GM12801 (cell line): ENCODE results near the gene SKAP1.

Experiments
- TF ChIP-seq, protein P1 (sequence below): IDR thresholded peaks from one replicate; pipeline ENCODE4 v1.5.1; 2011; ENCODE audit warnings: control low read depth; ENCODE audit not compliant: insufficient read length; ENCODE audit errors: extremely low read depth

The SKAP1 gene

DNA sequence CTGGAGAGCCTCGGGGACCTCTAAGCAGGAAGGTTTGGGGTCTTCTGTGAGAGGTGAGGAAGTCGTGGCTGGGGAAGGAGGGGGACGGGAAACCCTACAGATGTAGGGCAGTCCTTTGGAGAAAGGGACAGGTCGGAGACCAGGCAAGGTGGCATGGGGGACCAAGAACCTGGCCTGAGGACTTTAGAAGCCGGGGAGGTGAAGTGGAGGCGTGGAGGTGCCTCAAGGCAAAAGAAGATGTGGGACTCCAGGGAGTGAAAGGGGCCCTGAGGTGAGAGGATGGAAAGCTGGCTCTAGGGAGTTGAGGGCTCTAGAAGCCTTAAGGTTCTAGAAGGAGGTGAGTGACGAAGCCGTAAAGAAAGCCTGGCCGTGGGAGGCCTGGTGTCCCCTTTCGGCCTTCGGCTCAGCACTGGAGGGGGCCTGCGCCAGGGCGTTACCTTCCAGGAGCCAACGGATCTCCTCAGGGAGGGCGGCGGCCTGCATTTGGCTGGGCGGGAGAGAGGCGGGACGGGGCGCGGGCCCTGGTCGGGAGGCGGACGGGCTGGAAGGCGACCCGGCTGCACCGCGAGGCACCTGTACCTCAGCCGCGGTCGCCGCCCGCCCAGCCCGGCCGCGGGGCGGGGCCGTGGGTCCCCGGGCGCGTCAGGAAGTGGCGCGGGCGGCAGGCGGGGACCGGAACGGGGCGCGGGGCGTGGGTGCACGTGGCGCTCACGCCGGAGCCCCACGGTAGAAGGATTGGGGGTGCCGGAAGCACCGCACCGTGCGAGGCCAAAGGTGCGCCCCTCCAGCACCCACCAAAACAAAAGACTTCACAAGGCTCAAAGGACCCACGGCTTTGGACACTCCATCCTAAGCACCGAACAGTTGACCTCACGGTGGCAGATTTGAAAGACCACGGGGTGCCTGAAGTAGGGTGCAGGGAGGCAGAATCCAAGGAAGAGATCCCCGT is at the start of gene SKAP1:
SKAP1 (minus strand) TSS at position 577 of the 949 bp plus-strand sequence.
- TF ChIP-seq, protein P1, sequence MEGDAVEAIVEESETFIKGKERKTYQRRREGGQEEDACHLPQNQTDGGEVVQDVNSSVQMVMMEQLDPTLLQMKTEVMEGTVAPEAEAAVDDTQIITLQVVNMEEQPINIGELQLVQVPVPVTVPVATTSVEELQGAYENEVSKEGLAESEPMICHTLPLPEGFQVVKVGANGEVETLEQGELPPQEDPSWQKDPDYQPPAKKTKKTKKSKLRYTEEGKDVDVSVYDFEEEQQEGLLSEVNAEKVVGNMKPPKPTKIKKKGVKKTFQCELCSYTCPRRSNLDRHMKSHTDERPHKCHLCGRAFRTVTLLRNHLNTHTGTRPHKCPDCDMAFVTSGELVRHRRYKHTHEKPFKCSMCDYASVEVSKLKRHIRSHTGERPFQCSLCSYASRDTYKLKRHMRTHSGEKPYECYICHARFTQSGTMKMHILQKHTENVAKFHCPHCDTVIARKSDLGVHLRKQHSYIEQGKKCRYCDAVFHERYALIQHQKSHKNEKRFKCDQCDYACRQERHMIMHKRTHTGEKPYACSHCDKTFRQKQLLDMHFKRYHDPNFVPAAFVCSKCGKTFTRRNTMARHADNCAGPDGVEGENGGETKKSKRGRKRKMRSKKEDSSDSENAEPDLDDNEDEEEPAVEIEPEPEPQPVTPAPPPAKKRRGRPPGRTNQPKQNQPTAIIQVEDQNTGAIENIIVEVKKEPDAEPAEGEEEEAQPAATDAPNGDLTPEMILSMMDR = no peak

DNA sequence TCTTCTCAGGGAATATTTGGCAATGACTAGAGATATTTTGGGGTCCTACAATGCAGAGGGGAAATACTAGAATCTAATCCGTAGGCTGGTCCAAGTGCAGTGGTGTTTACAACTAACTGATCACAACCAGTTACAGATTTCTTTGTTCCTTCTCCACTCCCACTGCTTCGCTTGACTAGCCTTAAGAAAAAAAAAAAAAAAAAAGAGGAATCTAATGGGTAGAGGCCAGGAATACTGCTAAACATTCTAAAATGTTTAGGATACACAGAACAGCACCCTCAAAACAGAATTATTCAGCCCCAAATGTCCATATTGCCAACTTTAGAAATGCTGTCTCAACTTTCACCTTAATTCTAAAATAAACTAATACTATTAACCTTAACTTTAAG is 49.0 kb upstream of the SKAP1 start:
- TF ChIP-seq, protein P1 = no peak

DNA sequence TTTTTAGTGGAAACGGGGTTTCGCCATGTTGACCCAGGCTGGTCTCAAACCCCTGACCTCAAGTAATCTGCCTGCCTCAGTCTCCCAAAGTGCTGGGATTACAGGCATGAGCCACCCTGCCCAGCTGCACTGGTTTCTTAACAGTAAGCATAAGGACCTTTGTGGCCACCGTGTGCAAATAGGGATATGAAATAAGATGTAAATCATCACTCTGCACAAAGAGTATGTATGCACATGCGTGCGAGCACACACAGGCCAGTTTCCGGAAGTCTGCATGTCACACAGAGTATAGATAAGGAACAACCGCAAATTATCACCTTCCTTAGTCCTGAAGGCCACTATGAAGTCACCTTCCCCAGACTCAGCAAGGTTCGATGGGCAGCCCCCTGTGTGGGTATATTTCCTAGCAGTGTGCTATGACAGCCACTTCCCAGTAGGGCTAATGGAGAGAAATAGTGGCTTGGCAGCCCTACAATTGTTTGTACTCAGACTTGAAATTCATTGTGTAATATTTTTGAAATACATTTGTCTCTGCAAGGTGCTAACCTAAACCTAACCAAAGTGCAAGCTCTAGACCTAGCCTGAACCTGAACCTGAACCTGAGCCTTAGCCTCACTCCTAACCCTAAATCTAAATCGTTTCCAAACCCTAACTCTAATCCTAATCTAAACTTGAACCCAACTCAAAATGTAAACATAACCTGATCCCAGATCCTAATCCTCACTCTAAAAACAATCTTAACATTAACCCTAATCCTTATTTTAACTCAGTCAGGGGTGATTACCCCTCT is 48.4 kb upstream of the SKAP1 start:
- TF ChIP-seq, protein P1 = no peak

DNA sequence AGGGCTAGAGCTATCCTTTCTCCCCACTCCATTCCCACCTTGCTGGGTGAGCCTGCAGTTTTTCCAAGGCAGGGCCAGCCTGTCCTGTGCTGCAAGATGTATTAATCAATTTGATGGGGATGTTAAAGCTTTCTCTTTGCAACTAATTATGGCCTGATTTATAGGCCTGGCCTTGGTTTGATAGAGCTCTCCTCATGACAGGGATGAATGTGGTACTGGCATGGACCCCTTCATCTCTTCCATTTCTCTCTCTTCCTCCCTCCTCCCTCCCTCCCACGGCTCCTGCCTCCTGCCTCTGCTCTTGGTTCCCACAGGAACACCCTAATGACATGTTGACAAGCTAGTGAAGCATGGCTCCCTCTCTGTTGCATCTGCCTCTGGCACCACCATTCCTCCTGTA is 47.2 kb upstream of the SKAP1 start:
- TF ChIP-seq, protein P1 = no peak

DNA sequence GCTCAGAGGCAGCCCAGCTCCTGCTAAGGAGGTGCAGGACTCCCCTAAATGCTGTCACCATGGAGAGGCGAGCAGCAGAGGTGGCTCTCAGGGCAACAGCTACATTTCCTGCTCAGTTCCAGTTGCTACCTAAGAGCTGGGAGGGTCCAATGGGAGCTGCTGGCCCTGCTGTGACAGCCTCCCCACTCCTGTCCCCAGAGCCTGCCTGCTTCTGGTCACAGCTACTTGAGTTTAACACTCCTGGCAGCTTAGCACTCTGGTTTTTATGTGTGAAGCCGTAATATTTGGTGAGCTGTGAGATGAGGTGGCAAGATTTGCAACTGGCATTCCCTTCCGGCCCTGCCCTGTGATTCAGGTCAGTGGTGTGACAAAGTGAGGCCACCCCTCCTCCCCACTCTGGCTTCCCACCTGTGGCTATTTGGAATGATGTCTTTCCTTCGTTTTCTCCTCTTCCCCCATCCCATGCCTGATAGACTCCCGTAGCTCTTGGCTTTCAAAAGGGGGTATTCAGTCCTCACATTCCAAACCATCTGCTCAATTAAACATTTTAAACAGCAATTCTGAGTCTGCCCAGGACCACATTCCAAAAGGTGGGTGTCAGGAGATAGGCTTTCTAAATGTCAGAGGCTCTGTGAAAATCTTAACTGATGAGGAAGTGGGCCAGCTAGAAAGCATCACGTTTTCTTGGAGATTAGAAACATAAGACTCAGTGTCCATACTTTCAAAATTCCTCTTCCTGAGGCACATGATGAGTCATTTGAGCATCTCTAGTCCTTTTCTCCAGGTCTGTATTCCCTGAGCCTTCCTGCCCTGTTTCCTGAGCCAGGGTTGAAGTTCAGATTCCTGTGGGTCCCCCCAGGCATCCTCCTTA is 42.6 kb upstream of the SKAP1 start:
- TF ChIP-seq, protein P1 = no peak

DNA sequence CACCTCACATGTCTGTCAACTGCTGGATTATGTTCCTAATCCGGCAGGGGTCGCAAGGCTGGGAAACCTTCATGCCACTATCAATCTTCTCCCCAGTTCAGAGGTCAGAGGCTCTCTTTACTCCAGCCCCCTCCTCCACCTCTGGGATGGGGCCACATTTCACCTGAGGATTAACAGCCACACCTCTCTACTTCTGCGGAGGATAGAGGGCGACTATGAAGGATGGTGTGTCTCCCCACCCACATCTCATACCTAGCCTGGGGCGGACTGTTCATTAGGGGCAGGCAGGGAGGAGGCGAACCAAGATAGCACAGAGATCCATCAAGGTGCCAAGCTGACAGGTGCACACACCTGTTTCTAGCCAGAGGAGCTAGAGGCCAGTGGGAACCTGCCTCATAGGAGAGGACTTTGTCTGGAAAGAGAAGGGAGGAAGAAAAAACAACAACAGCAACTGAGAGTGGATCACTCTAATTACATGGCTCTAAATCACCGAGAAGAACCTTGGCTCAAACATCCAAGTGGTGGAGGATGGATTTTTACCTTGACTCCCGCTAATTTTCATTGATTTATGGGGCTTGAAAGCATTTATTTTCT is 41.9 kb upstream of the SKAP1 start:
- TF ChIP-seq, protein P1 = no peak
